ENCODE measurements around the gene COG7. TPM values are rescaled to one million over a fixed set of nuclear protein-coding genes. Genes with fewer than 3 reads are reported as not detected.
"Not testable (repeated sequence)": the region's sequence is repeated elsewhere in the genome, so short reads cannot be mapped to it uniquely, and the experiment has no call there.

Gene COG7
- total RNA-seq, 1 experiment from 2014 or later: 29.4 TPM

GRCh38 chr16:23480257-23480656 is 27.3 kb upstream of the COG7 start:
- DNase-seq (ENCODE audit: low read depth): no peak
- in situ Hi-C loops (cut with HindIII; ENCODE audit: low pct_unique_long_range_greater_than_20kb, low sequenced_read_pairs): no loop called here

- in situ Hi-C loops (cut with HindIII; ENCODE audit: low pct_unique_long_range_greater_than_20kb, low sequenced_read_pairs): no loop called here
- no peak for DNase-seq (ENCODE audit: low read depth)
Observed at GRCh38 chr16:23479138-23479537, 26.1 kb upstream of the COG7 start.

GRCh38 chr16:23478566-23478965 is 25.6 kb upstream of the COG7 start:
- in situ Hi-C loops (cut with HindIII; ENCODE audit: low pct_unique_long_range_greater_than_20kb, low sequenced_read_pairs): no loop called here
- DNase-seq (ENCODE audit: low read depth): no peak

GRCh38 chr16:23476289-23476688 is 23.3 kb upstream of the COG7 start:
- in situ Hi-C loops (cut with HindIII; ENCODE audit: low pct_unique_long_range_greater_than_20kb, low sequenced_read_pairs): no loop called here

GRCh38 chr16:23469814-23470213 is 16.8 kb upstream of the COG7 start:
- peak; percentile 79 for DNase-seq (ENCODE audit: low read depth)
- in situ Hi-C loops (cut with HindIII; ENCODE audit: low pct_unique_long_range_greater_than_20kb, low sequenced_read_pairs): no loop called here

More at GRCh38 chr16:23476289-23476688, 23.3 kb upstream of the COG7 start:
- DNase-seq (ENCODE audit: low read depth): no peak

GRCh38 chr16:23466162-23466885 is 13.3 kb upstream of the COG7 start:
- in situ Hi-C loops (cut with HindIII; ENCODE audit: low pct_unique_long_range_greater_than_20kb, low sequenced_read_pairs): no loop called here
- DNase-seq (ENCODE audit: low read depth): peak; percentile 73

GRCh38 chr16:23465179-23465578 is 12.2 kb upstream of the COG7 start:
- in situ Hi-C loops (cut with HindIII; ENCODE audit: low pct_unique_long_range_greater_than_20kb, low sequenced_read_pairs): no loop called here
- DNase-seq (ENCODE audit: low read depth): no peak

GRCh38 chr16:23464196-23464595 is 11.2 kb upstream of the COG7 start:
- in situ Hi-C loops (cut with HindIII; ENCODE audit: low pct_unique_long_range_greater_than_20kb, low sequenced_read_pairs): no loop called here

GRCh38 chr16:23462994-23463393 is 10.0 kb upstream of the COG7 start:
- DNase-seq (ENCODE audit: low read depth); in situ Hi-C loops (cut with HindIII; ENCODE audit: low pct_unique_long_range_greater_than_20kb, low sequenced_read_pairs): not testable (repeated sequence)

More at GRCh38 chr16:23464196-23464595, 11.2 kb upstream of the COG7 start:
- DNase-seq (ENCODE audit: low read depth): no peak

GRCh38 chr16:23453338-23454052 is 506 bp upstream of the COG7 start:
- in situ Hi-C loops (cut with HindIII; ENCODE audit: low pct_unique_long_range_greater_than_20kb, low sequenced_read_pairs): no loop called here
- DNase-seq (ENCODE audit: low read depth): no peak

- in situ Hi-C loops (cut with HindIII; ENCODE audit: low pct_unique_long_range_greater_than_20kb, low sequenced_read_pairs): no loop called here
- no peak for DNase-seq (ENCODE audit: low read depth)
Observed at GRCh38 chr16:23452221-23452571, 793 bp downstream of the COG7 start.

GRCh38 chr16:23448392-23448791 is 4.6 kb downstream of the COG7 start:
- in situ Hi-C loops (cut with HindIII; ENCODE audit: low pct_unique_long_range_greater_than_20kb, low sequenced_read_pairs): no loop called here
- DNase-seq (ENCODE audit: low read depth): peak; percentile 96

- in situ Hi-C loops (cut with HindIII; ENCODE audit: low pct_unique_long_range_greater_than_20kb, low sequenced_read_pairs); DNase-seq (ENCODE audit: low read depth): not testable (repeated sequence)
Observed at GRCh38 chr16:23437542-23437941, 15.4 kb downstream of the COG7 start.

- in situ Hi-C loops (cut with HindIII; ENCODE audit: low pct_unique_long_range_greater_than_20kb, low sequenced_read_pairs): no loop called here
- no peak for DNase-seq (ENCODE audit: low read depth)
Observed at GRCh38 chr16:23436951-23437350, 16.0 kb downstream of the COG7 start.

GRCh38 chr16:23435500-23435899 is 17.5 kb downstream of the COG7 start:
- DNase-seq (ENCODE audit: low read depth): peak; percentile 27
- in situ Hi-C loops (cut with HindIII; ENCODE audit: low pct_unique_long_range_greater_than_20kb, low sequenced_read_pairs): no loop called here

GRCh38 chr16:23434380-23434779 is 18.6 kb downstream of the COG7 start:
- DNase-seq (ENCODE audit: low read depth): peak; percentile 63
- in situ Hi-C loops (cut with HindIII; ENCODE audit: low pct_unique_long_range_greater_than_20kb, low sequenced_read_pairs): no loop called here

GRCh38 chr16:23433261-23433920 is 19.6 kb downstream of the COG7 start:
- in situ Hi-C loops (cut with HindIII; ENCODE audit: low pct_unique_long_range_greater_than_20kb, low sequenced_read_pairs): no loop called here

GRCh38 chr16:23432176-23433128 is 20.5 kb downstream of the COG7 start:
- DNase-seq (ENCODE audit: low read depth): no peak
- in situ Hi-C loops (cut with HindIII; ENCODE audit: low pct_unique_long_range_greater_than_20kb, low sequenced_read_pairs): no loop called here

More at GRCh38 chr16:23433261-23433920, 19.6 kb downstream of the COG7 start:
- no peak for DNase-seq (ENCODE audit: low read depth)

Measured in Caki2 (cell line).